Neuronal stem cell (in vitro differentiated cells): ENCODE results near the gene MCTP1.

Source experiments
- DNase-seq: peaks from one replicate; pipeline ENCODE4 v3.0.0-alpha.2; 2013; ENCODE audit warnings: low spot score
- H2AFZ ChIP-seq: one replicate; pipeline ENCODE4 v1.6.1; 2013; ENCODE audit warnings: mild to moderate bottlenecking, low read length, inconsistent platforms
- H2AK5ac ChIP-seq: 2 replicates; pipeline ENCODE4 v1.6.1; 2013; ENCODE audit warnings: low read depth, mild to moderate bottlenecking, inconsistent platforms, low read length, moderate library complexity, mixed read lengths
- H2BK120ac ChIP-seq: 2 replicates; pipeline ENCODE4 v1.6.1; 2013; ENCODE audit warnings: low read depth, mild to moderate bottlenecking, inconsistent platforms, low read length, moderate library complexity, mixed read lengths
- H2BK12ac ChIP-seq: one replicate; pipeline ENCODE4 v1.6.1; 2013; ENCODE audit warnings: low read length, inconsistent platforms
- H2BK15ac ChIP-seq: 2 replicates; pipeline ENCODE4 v1.6.1; 2013; ENCODE audit warnings: mild to moderate bottlenecking, low read length, inconsistent platforms, mixed read lengths
- H2BK5ac ChIP-seq: one replicate; pipeline ENCODE4 v1.6.1; 2013; ENCODE audit warnings: inconsistent platforms, mild to moderate bottlenecking, low read length, moderate library complexity
- H3K14ac ChIP-seq: one replicate; pipeline ENCODE4 v1.6.1; 2013; ENCODE audit warnings: low read length, inconsistent platforms
- H3K18ac ChIP-seq: 2 replicates; pipeline ENCODE4 v1.6.1; 2013; ENCODE audit warnings: low read length, inconsistent platforms
- H3K23ac ChIP-seq: 2 replicates; pipeline ENCODE4 v1.6.1; 2013; ENCODE audit warnings: low read depth, mild to moderate bottlenecking, mixed read lengths, low read length, inconsistent platforms; ENCODE audit not compliant: poor library complexity
- H3K27ac ChIP-seq: replicated peaks from 3 replicates; pipeline ENCODE4 v1.5.1; 2013; ENCODE audit warnings: low read length, inconsistent platforms
- H3K27me3 ChIP-seq, 3 experiments: 2 replicates each; pipeline ENCODE4 v1.6.1; 2013; ENCODE audit warnings: low read length in 3 of 3, mild to moderate bottlenecking in 2 of 3, inconsistent platforms in 1 of 3, low read depth in 1 of 3, mixed read lengths in 1 of 3, moderate library complexity in 1 of 3; ENCODE audit not compliant: control insufficient read depth in 3 of 3, insufficient read depth in 3 of 3
- H3K36me3 ChIP-seq, 2 donors: replicated peaks in 1 of 2; 2 replicates each; pipeline ENCODE4 v1.6.1; 2013; ENCODE audit warnings: low read length in 2 of 2; ENCODE audit not compliant: control insufficient read depth in 2 of 2, insufficient read depth in 2 of 2
- H3K4ac ChIP-seq: 2 replicates; pipeline ENCODE4 v1.6.1; 2013; ENCODE audit warnings: inconsistent platforms, mild to moderate bottlenecking, low read length, moderate library complexity
- H3K4me1 ChIP-seq, 2 donors: 1 replicate in 1 of 2; 2 replicates in 1 of 2; pipeline ENCODE4 v1.6.1; 2013; ENCODE audit warnings: low read length in 2 of 2, low read depth in 1 of 2; ENCODE audit not compliant: control insufficient read depth in 2 of 2, insufficient read depth in 1 of 2
- H3K4me2 ChIP-seq: one replicate; pipeline ENCODE4 v1.6.1; 2013; ENCODE audit warnings: mild to moderate bottlenecking, low read length, inconsistent platforms; ENCODE audit not compliant: insufficient read depth, poor library complexity, severe bottlenecking
- H3K4me3 ChIP-seq, 2 donors: 2 replicates each; pipeline ENCODE4 v1.5.1; 2013; ENCODE audit warnings: low read length in 2 of 2, mild to moderate bottlenecking in 2 of 2, inconsistent platforms in 1 of 2, moderate library complexity in 1 of 2
- H3K79me1 ChIP-seq: one replicate; pipeline ENCODE4 v1.6.1; 2013; ENCODE audit warnings: low read depth, mild to moderate bottlenecking, inconsistent platforms, low read length, moderate library complexity
- H3K9ac ChIP-seq: one replicate; pipeline ENCODE4 v1.6.1; 2013; ENCODE audit warnings: mild to moderate bottlenecking, low read depth, low read length, inconsistent platforms; ENCODE audit not compliant: poor library complexity
- H3K9me3 ChIP-seq, 2 donors: replicated peaks in 1 of 2; 2 replicates each; pipeline versions ENCODE3 to v1.6.1; 2013; ENCODE audit warnings: low read length in 2 of 2, mild to moderate bottlenecking in 2 of 2, inconsistent platforms in 1 of 2, low read depth in 1 of 2, mixed read lengths in 1 of 2, moderate library complexity in 1 of 2; ENCODE audit not compliant: control insufficient read depth in 2 of 2, insufficient read depth in 1 of 2
- H4K8ac ChIP-seq: one replicate; pipeline ENCODE4 v1.6.1; 2013; ENCODE audit warnings: low read depth, mild to moderate bottlenecking, inconsistent platforms, low read length, moderate library complexity
- H4K91ac ChIP-seq: one replicate; pipeline ENCODE4 v1.6.1; 2013; ENCODE audit warnings: low read length, low read depth, mild to moderate bottlenecking, inconsistent platforms; ENCODE audit not compliant: poor library complexity
- WGBS, 2 donors: extraction: QIAGEN DNeasy Blood & Tissue Kit; methylation state at CpG; one replicate each; pipeline ENCODE4 v1.1.7; 2013; ENCODE audit warnings: missing lambda C conversion rate in 2 of 2, mixed read lengths in 1 of 2; ENCODE audit not compliant: insufficient read length in 2 of 2, insufficient replicate concordance in 1 of 2; ENCODE audit errors: extremely low coverage in 2 of 2; 5-methylcytosine and 5-hydroxymethylcytosine counted together

Gene MCTP1

DNA sequence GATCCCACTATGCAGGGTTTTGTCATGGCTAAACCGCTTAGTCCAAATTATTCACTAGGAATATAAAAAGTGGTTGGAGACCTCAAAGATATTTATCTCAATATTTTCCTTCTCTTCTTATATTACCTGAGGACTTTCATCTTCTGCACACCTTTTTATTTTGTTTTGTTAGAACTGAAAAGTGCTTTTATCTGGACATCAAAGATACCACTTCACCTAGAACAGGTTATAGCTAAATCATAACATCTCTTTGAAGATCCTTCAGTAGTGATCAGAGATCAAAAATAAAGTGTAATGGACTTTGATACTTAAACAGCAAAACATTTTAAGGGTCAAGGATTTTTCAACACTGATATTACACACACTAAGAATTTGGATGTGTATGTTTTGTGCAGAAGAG is 160.2 kb downstream of the MCTP1 start:
- H4K91ac ChIP-seq, result no peak overlapping the region
- no peak overlapping the region for H3K4ac ChIP-seq
- H3K14ac ChIP-seq, result no peak overlapping the region
- H2BK5ac ChIP-seq, result no peak overlapping the region
- no peak overlapping the region for H3K4me2 ChIP-seq
- no peak overlapping the region for H2BK120ac ChIP-seq
- no CpG with 5 or more reads among the region's 1 CpG for WGBS, 2 donors
- H2AK5ac ChIP-seq, result no peak overlapping the region
- no peak overlapping the region for H2AFZ ChIP-seq
- no peaks in the 10 kb centered on the region for H3K9me3 ChIP-seq
- no peaks in the 10 kb centered on the region for H3K79me1 ChIP-seq
- no peak overlapping the region for H3K23ac ChIP-seq
- no peak overlapping the region for H4K8ac ChIP-seq
- no peak overlapping the region for H3K4me3 ChIP-seq
- H3K18ac ChIP-seq, result no peak overlapping the region
- DNase-seq, result no peak
- H3K9ac ChIP-seq, result no peak overlapping the region
- H3K27me3 ChIP-seq, result no peaks in the 10 kb centered on the region
- no peak overlapping the region for H3K27ac ChIP-seq
- H3K4me1 ChIP-seq, result no peaks in the 10 kb centered on the region
- H3K36me3 ChIP-seq, result no peaks in the 10 kb centered on the region
- no peak overlapping the region for H2BK15ac ChIP-seq
- no peak overlapping the region for H2BK12ac ChIP-seq

DNA sequence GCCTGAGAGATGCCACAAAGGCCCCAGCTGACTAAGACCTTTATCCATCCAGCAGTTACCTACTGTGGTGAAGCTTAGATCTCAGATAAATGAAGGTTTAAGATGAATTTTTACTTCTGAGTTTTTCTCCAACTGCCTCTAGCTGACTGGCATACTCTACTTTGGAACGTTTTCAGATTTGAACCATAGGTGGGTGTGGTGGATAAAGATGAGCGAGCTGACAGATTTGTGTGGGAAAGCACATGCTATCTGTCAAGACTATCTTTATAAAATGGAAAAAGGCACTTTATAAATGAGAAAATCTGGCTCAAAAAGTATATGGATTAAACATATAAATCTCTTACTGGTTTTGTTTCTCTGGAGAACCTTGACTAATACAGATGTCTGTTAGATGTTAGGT is 160.8 kb downstream of the MCTP1 start:
- no peaks in the 10 kb centered on the region for H3K27me3 ChIP-seq
- H3K27ac ChIP-seq, result no peak overlapping the region
- no peak overlapping the region for H3K4me3 ChIP-seq
- H3K9ac ChIP-seq, result no peak overlapping the region
- no peak overlapping the region for H2AFZ ChIP-seq
- H3K79me1 ChIP-seq, result no peaks in the 10 kb centered on the region
- no peak overlapping the region for H2AK5ac ChIP-seq
- no peaks in the 10 kb centered on the region for H3K9me3 ChIP-seq
- H3K4me1 ChIP-seq, result no peaks in the 10 kb centered on the region
- H4K91ac ChIP-seq, result no peak overlapping the region
- WGBS, 2 donors, result no CpG with 5 or more reads among the region's 2 CpGs
- no peak overlapping the region for H3K23ac ChIP-seq
- no peak overlapping the region for H3K18ac ChIP-seq
- H2BK15ac ChIP-seq, result no peak overlapping the region
- H3K36me3 ChIP-seq, result no peaks in the 10 kb centered on the region
- H4K8ac ChIP-seq, result no peak overlapping the region
- H2BK5ac ChIP-seq, result no peak overlapping the region
- no peak overlapping the region for H3K4me2 ChIP-seq
- H3K14ac ChIP-seq, result no peak overlapping the region
- DNase-seq, result no peak
- no peak overlapping the region for H2BK12ac ChIP-seq
- H3K4ac ChIP-seq, result no peak overlapping the region
- H2BK120ac ChIP-seq, result no peak overlapping the region

DNA sequence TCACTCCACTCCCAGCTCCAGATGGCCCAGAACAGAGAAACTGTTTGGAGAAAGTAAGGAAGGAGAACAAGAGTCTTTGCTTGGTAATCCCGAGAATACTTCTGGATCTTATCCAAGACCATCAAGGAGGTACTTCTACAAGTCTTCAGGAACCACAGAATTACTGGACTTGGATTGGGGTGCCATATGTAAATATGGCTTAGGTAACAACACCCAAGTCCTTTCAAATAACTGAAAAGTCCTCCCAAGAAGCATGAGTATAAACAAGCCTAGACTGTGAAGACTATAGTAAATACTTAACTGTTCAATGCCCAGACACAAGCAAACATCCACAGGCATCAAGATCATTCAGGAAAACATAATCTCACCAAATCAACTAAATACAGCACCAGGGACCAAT is 170.0 kb downstream of the MCTP1 start:
- Histone ChIP-seq H2AK5ac (no peak overlapping the region), H3K9ac (no peak overlapping the region), H3K27ac (no peak overlapping the region), H2BK5ac (no peak overlapping the region), H3K27me3 (no peaks in the 10 kb centered on the region), H3K4me1 (peaks cover 0 to 2% of the 10 kb centered on the region in 2 donors), H3K9me3 (peaks cover 0 to 1% of the 10 kb centered on the region in 2 donors), H3K4me3 (no peak overlapping the region), H4K91ac (no peak overlapping the region), H2BK120ac (no peak overlapping the region), H4K8ac (no peak overlapping the region), H2BK15ac (no peak overlapping the region), H3K4me2 (no peak overlapping the region), H3K18ac (no peak overlapping the region), H3K4ac (no peak overlapping the region), H3K23ac (no peak overlapping the region), H3K79me1 (no peaks in the 10 kb centered on the region), H3K14ac (no peak overlapping the region), H3K36me3 (no peaks in the 10 kb centered on the region), H2BK12ac (no peak overlapping the region), H2AFZ (no peak overlapping the region)
- no peak for DNase-seq
- no CpG with 5 or more reads among the region's 1 CpG for WGBS, 2 donors

- Histone ChIP-seq H3K4me1 (peaks cover 0 to 2% of the 10 kb centered on the region in 2 donors), H3K23ac (no peak overlapping the region)
- no CpG with 5 or more reads among the region's 4 CpGs for WGBS, 2 donors
Observed at GRCh38 chr5:95114305-95114704, 170.6 kb downstream of the MCTP1 start.

More at GRCh38 chr5:95114305-95114704, 170.6 kb downstream of the MCTP1 start:
- no peak overlapping the region for H3K4me3 ChIP-seq
- no peak overlapping the region for H2BK5ac ChIP-seq
- no peak overlapping the region for H3K14ac ChIP-seq
- H3K27me3 ChIP-seq, result no peaks in the 10 kb centered on the region
- no peaks in the 10 kb centered on the region for H3K79me1 ChIP-seq
- H4K8ac ChIP-seq, result no peak overlapping the region
- no peaks in the 10 kb centered on the region for H3K36me3 ChIP-seq
- no peak overlapping the region for H2AFZ ChIP-seq
- H3K4me2 ChIP-seq, result no peak overlapping the region
- peaks cover 0 to 1% of the 10 kb centered on the region in 2 donors for H3K9me3 ChIP-seq
- no peak overlapping the region for H3K27ac ChIP-seq
- no peak overlapping the region for H2BK12ac ChIP-seq
- no peak overlapping the region for H3K9ac ChIP-seq
- peak overlapping the region; percentile 83 for H3K18ac ChIP-seq
- no peak overlapping the region for H3K4ac ChIP-seq
- peak overlapping the region; percentile 74 for H2AK5ac ChIP-seq
- no peak overlapping the region for H2BK120ac ChIP-seq
- no peak overlapping the region for H2BK15ac ChIP-seq
- H4K91ac ChIP-seq, result no peak overlapping the region
- DNase-seq, result no peak
